Heart right ventricle (tissue), 16 donors: ENCODE data around the gene ZCCHC17. TPM values are rescaled to one million over a fixed set of nuclear protein-coding genes. Genes with fewer than 3 reads are reported as not detected.
A peak's percentile ranks its signal among the peaks of the same experiment; 100 is the strongest.

Source experiments
- ATAC-seq, 8 donors: fragments of 200-7000 bp; cut with Tn5 transposase; one replicate each; pipeline ENCODE4 v1.9.1; 2020; ENCODE audit warnings: mild to moderate bottlenecking in 8 of 8, moderate library complexity in 8 of 8, moderate number of reproducible peaks in 1 of 8
- DNase-seq, 2 donors: peaks; one replicate each; pipeline ENCODE4 v3.0.0-alpha.2; 2020
- H3K27ac ChIP-seq, 10 donors: fragments of 200-600 bp; sonication (generic) in 2 of 10; one replicate each; pipeline versions ENCODE4 v1.5.0 to v1.8.0; 2020 to 2022; ENCODE audit warnings: mild to moderate bottlenecking in 3 of 10
- H3K27me3 ChIP-seq, 7 donors: fragments of 200-600 bp; one replicate each; pipeline ENCODE4 v1.8.0; 2021 to 2022; ENCODE audit warnings: mild to moderate bottlenecking in 2 of 7
- H3K36me3 ChIP-seq, 9 donors: fragments of 200-600 bp; sonication (generic) in 1 of 9; one replicate each; pipeline versions ENCODE4 v1.5.0 to v1.8.0; 2020 to 2022; ENCODE audit warnings: mild to moderate bottlenecking in 2 of 9
- H3K4me1 ChIP-seq, 9 donors: fragments of 200-600 bp; sonication (generic) in 1 of 9; one replicate each; pipeline versions ENCODE4 v1.5.0 to v1.8.0; 2020 to 2022; ENCODE audit warnings: mild to moderate bottlenecking in 4 of 9
- H3K4me3 ChIP-seq, 10 donors: fragments of 200-600 bp; sonication (generic) in 2 of 10; one replicate each; pipeline versions ENCODE4 v1.5.0 to v1.8.0; 2020 to 2022; ENCODE audit warnings: mild to moderate bottlenecking in 7 of 10, moderate library complexity in 2 of 10
- H3K9me3 ChIP-seq, 11 donors: fragments of 200-600 bp in 10 of 11; sonication (generic) in 2 of 11; one replicate each; pipeline versions ENCODE4 v1.5.0 to v1.8.0; 2013 to 2022; ENCODE audit warnings: mild to moderate bottlenecking in 2 of 11, control low read depth in 1 of 11, moderate library complexity in 1 of 11
- WGBS, 2 donors: extraction: QIAGEN DNeasy Blood & Tissue Kit; methylation state at CpG; one replicate each; pipeline ENCODE4 v1.1.7; 2013; ENCODE audit warnings: inconsistent platforms in 1 of 2; 5-methylcytosine and 5-hydroxymethylcytosine counted together
- intact Hi-C, 10 donors: fragments of 100-400 bp; cut with DNase I; formaldehyde crosslinking; loops; one replicate each; pipeline versions ENCODE4 v1.11.1 to v1.14.2; 2022
- polyA plus RNA-seq, 2 donors: library from polyadenylated mRNA; stranded (reverse); fragments of 200-250 nt; gene quantifications; one replicate each; pipeline ENCODE4 v1.2.3, GENCODE V29; 2013
- total RNA-seq, 10 donors: library from RNA; stranded (reverse); fragmentation: NEBNext Ultra II Directional in 3 of 10; extraction: Animal tissue kit (Norgen Biotek cat#: 25700) in 3 of 10; gene quantifications; one replicate each; pipeline versions ENCODE4 v1.2.1 to v1.2.4, GENCODE V29; 2021 to 2023
- TF ChIP-seq, protein P1 (sequence below), 9 donors: fragments of 200-600 bp; sonication (generic) in 2 of 9; IDR thresholded peaks; one replicate each; pipeline versions ENCODE4 v1.5.0 to v1.8.0; 2021 to 2022; ENCODE audit warnings: antibody characterized with exemption in 9 of 9, mild to moderate bottlenecking in 5 of 9, moderate library complexity in 1 of 9
- donor health status: Arrhythmogenic right ventricular cardiomyopathy.
- donor health status: ischemic (EF 13 %, LVEDD 7.1; RV severe dilation, severe dysfunction).
- donor health status: healthy with polysubstance abuse.
- donor health status: DM: no; HTN: yes; CAD: no.
- donor health status: DM: no; HTN: no; CAD: no.
- donor health status: ischemic (EF 25% LVEDD 6.9; RV normal size, moderate dysfunction).
- donor health status: ischemic (EF 25% LVEDD 5.7; RV mildly dilated, moderate dysfunction).
- donor health status: healthy.
- donor health status: DM: yes; HTN: yes; CAD: no.
- donor health status: Ischemic cardiomyopathy.
- donor health status: ischemic (EF 35%, LVEDD 5.7; RV mildly dilated, moderate dysfunction).
- donor health status: nonischemic (EF 11% LVEDD 7.7; RV severe dilation, severe dysfunction).
- donor health status: DM: yes; HTN: yes; CAD: no.
- donor health status: PGD.
- donor health status: ischemic (EF 29% LVEDD 5.4; RV normal size, mild dysfunction).
- donor health status: nonischemic (EF 23%, LVEDD 6.1; RV moderate dilation, normal function).

Gene ZCCHC17
- total and polyA plus RNA-seq, 12 donors: 10.0 to 26.6 (median 14.2) TPM

DNA sequence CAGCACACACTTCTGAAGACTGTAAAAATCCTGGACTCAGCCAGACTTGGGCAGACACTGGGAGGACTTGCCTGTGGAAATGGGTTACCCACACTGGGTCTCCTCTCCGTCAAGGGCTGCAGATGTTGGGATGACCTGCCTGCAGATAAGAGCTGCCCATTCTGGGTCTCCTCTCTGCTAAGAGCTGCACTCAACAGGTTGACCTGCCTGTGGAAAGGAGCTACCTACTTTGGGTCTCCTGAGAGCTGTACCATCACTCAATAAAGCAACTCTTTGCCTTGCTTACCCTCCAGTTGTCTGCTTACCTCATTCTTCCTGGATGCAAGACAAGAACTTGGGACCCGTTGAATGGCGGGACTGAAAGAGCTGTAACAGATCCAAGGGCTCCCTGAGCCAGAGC is 28.2 kb downstream of the ZCCHC17 start:
- peaks cover 0 to 9% (median 0%) of the 10 kb centered on the region in 9 donors for H3K4me1 ChIP-seq
- intact Hi-C loops: loop anchor here in 1 of 10 donors (10.0 kb wide), 1 partner anchor 230 kb away; no protein-coding TSS in a partner anchor
- H3K9me3 ChIP-seq: no peaks in the 10 kb centered on the region
- H3K4me3 ChIP-seq: no peak overlapping the region
- H3K27ac ChIP-seq: no peak overlapping the region
- 89 to 91% methylated on average over 3 of the region's 3 CpGs for WGBS, 2 donors
- DNase-seq (no peak), ATAC-seq (no peak)
- TF ChIP-seq, protein P1, sequence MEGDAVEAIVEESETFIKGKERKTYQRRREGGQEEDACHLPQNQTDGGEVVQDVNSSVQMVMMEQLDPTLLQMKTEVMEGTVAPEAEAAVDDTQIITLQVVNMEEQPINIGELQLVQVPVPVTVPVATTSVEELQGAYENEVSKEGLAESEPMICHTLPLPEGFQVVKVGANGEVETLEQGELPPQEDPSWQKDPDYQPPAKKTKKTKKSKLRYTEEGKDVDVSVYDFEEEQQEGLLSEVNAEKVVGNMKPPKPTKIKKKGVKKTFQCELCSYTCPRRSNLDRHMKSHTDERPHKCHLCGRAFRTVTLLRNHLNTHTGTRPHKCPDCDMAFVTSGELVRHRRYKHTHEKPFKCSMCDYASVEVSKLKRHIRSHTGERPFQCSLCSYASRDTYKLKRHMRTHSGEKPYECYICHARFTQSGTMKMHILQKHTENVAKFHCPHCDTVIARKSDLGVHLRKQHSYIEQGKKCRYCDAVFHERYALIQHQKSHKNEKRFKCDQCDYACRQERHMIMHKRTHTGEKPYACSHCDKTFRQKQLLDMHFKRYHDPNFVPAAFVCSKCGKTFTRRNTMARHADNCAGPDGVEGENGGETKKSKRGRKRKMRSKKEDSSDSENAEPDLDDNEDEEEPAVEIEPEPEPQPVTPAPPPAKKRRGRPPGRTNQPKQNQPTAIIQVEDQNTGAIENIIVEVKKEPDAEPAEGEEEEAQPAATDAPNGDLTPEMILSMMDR (IDR thresholded peaks at IDR 0.05): no peak
- H3K36me3 ChIP-seq: peaks cover 0 to 55% (median 5%) of the 10 kb centered on the region in 9 donors
- no peaks in the 10 kb centered on the region for H3K27me3 ChIP-seq

DNA sequence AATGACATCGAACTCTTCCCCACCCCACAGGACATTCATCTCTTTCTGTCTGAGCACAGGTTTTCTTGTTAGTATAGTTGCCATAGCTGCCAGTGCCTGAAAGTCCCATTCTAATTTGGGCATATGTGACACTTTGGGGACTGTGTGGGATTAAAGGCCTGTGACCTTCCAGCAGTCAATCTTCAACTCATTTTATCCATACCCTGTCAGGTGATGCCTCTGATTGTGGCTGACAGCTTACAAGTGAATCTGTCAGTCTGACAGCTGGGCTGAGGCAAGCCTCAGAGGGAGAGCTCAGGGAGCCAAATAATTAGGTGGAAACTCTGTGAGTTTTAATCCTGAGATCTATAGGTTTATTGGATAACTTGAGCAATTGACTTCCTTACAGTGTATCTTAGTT is 29.6 kb downstream of the ZCCHC17 start:
- H3K27me3 ChIP-seq: no peaks in the 10 kb centered on the region
- ATAC-seq: no peak
- no peak overlapping the region for H3K4me3 ChIP-seq
- H3K27ac ChIP-seq: no peak overlapping the region
- no peaks in the 10 kb centered on the region for H3K9me3 ChIP-seq
- intact Hi-C loops: loop anchor here in 1 of 10 donors (10.0 kb wide), 1 partner anchor 228 kb away; no protein-coding TSS in a partner anchor
- peaks cover 0 to 9% (median 0%) of the 10 kb centered on the region in 9 donors for H3K4me1 ChIP-seq
- no peak for DNase-seq
- peaks cover 0 to 41% (median 0%) of the 10 kb centered on the region in 9 donors for H3K36me3 ChIP-seq
- TF ChIP-seq, protein P1 (IDR thresholded peaks at IDR 0.05): no peak
- 89 to 90% methylated on average over 1 of the region's 1 CpG for WGBS, 2 donors

DNA sequence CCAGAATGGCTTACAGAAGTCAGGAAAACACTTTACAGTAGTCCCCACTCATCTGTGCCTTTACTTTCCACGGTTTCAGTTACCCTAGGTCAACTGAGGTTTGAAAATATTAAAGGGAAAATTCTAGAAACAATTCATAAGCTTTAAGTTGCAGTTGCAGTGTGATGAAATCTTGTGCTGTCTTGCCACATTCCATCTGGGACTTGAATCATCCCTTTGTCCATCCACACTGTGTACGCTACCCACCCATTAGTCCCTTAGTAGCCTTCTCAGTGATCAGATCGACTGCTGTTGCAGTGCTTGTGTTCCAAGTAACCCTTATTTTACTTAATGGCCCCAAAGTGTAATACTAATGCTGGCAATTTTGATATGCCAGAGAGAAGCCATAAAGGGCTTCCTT is 30.5 kb downstream of the ZCCHC17 start:
- intact Hi-C loops: loop anchor here in 1 of 10 donors (10.0 kb wide), 1 partner anchor 227 kb away; no protein-coding TSS in a partner anchor
- Histone ChIP-seq H3K4me1 (peaks cover 0 to 9% (median 0%) of the 10 kb centered on the region in 9 donors), H3K4me3 (no peak overlapping the region), H3K27ac (no peak overlapping the region), H3K9me3 (no peaks in the 10 kb centered on the region), H3K36me3 (peaks cover 0 to 40% (median 3%) of the 10 kb centered on the region in 9 donors), H3K27me3 (no peaks in the 10 kb centered on the region)
- TF ChIP-seq, protein P1 (IDR thresholded peaks at IDR 0.05): no peak
- 84 to 85% methylated on average over 3 of the region's 3 CpGs for WGBS, 2 donors
- no peak for ATAC-seq
- no peak for DNase-seq

DNA sequence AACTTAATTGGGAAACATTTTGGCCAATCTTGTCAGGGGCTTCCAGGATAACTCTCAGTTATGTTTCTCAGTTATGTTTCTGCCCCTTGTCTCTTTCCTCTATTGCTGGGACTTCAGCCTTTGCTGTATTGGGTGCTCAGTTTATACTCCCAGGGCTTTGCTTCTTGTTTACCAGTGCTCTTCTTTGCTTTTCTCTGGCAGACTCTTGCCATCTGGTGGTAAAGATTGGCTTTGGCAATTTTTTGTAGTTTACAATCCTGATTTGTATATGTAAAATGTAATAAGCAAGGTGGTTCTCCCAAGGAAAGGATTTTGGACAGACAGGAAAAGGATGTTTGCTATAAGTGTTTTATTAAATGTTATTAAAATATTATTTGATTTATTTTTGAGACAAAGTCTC is 38.2 kb downstream of the ZCCHC17 start:
- no peak overlapping the region for H3K27ac ChIP-seq
- no peaks in the 10 kb centered on the region for H3K4me1 ChIP-seq
- ATAC-seq (no peak), DNase-seq (no peak)
- intact Hi-C loops: loop anchor here in 9 of 10 donors (2.0 to 10.0 kb wide), 6 partner anchors 90 to 153 kb away; no protein-coding TSS in a partner anchor
- TF ChIP-seq, protein P1 (IDR thresholded peaks at IDR 0.05): peak in 8 of 9 donors; percentile 14 to 61 (median 48)
- H3K4me3 ChIP-seq: no peak overlapping the region
- H3K27me3 ChIP-seq: no peaks in the 10 kb centered on the region
- H3K9me3 ChIP-seq: no peaks in the 10 kb centered on the region
- H3K36me3 ChIP-seq: peaks cover 0 to 44% (median 17%) of the 10 kb centered on the region in 9 donors
